H9 (cell line): ENCODE measurements around the gene INPP5E. TPM values are rescaled to one million over a fixed set of nuclear protein-coding genes. Genes with fewer than 3 reads are reported as not detected.

Experiments used
- DNase-seq: peaks from one replicate; pipeline ENCODE4 v3.0.0-alpha.2; 2017
- H2AFZ ChIP-seq: one replicate; pipeline ENCODE4 v1.6.1; 2013; ENCODE audit warnings: mild to moderate bottlenecking, low read length, control low read depth, moderate library complexity
- H2AK5ac ChIP-seq: 2 replicates; pipeline ENCODE4 v1.6.1; 2013; ENCODE audit warnings: low read length, control low read depth, mixed read lengths; ENCODE audit not compliant: insufficient read length
- H2BK120ac ChIP-seq: one replicate; pipeline ENCODE4 v1.6.1; 2013; ENCODE audit warnings: low read depth, mild to moderate bottlenecking, low read length, control low read depth, inconsistent platforms; ENCODE audit not compliant: poor library complexity, severe bottlenecking
- H2BK12ac ChIP-seq: 2 replicates; pipeline ENCODE4 v1.6.1; 2013; ENCODE audit warnings: low read length, control low read depth, mixed read lengths, low read depth; ENCODE audit not compliant: insufficient read length
- H2BK15ac ChIP-seq: 2 replicates; pipeline ENCODE4 v1.6.1; 2013; ENCODE audit warnings: low read depth, low read length, control low read depth
- H2BK20ac ChIP-seq: one replicate; pipeline ENCODE4 v1.6.1; 2013; ENCODE audit warnings: low read depth, mild to moderate bottlenecking, low read length, control low read depth, inconsistent platforms; ENCODE audit not compliant: poor library complexity, severe bottlenecking
- H2BK5ac ChIP-seq: 2 replicates; pipeline ENCODE4 v1.6.1; 2013; ENCODE audit warnings: low read length, control low read depth, mixed read lengths; ENCODE audit not compliant: insufficient read length
- H3K14ac ChIP-seq: 2 replicates; pipeline ENCODE4 v1.6.1; 2013; ENCODE audit warnings: low read length, control low read depth; ENCODE audit not compliant: insufficient read depth
- H3K18ac ChIP-seq: 2 replicates; pipeline ENCODE4 v1.6.1; 2013; ENCODE audit warnings: low read depth, mild to moderate bottlenecking, mixed read lengths, low read length, control low read depth; ENCODE audit not compliant: insufficient read length
- H3K23ac ChIP-seq: 2 replicates; pipeline ENCODE4 v1.6.1; 2013; ENCODE audit warnings: low read length, control low read depth, mixed read lengths, low read depth; ENCODE audit not compliant: insufficient read length
- H3K23me2 ChIP-seq: 2 replicates; pipeline ENCODE4 v1.6.1; 2013; ENCODE audit warnings: low read depth, mild to moderate bottlenecking, mixed read lengths, low read length, control low read depth; ENCODE audit not compliant: insufficient read length, poor library complexity, severe bottlenecking
- H3K27ac ChIP-seq: 2 replicates; pipeline ENCODE4 v1.5.1; 2013; ENCODE audit warnings: low read length, control low read depth, mixed read lengths, low read depth; ENCODE audit not compliant: insufficient read length
- H3K27me3 ChIP-seq: 2 replicates; pipeline ENCODE4 v1.6.1; 2013; ENCODE audit warnings: low read length, control low read depth, inconsistent platforms; ENCODE audit not compliant: insufficient read depth
- H3K4ac ChIP-seq: 2 replicates; pipeline ENCODE4 v1.6.1; 2013; ENCODE audit warnings: low read depth, mild to moderate bottlenecking, control low read depth, inconsistent platforms, low read length, moderate library complexity
- H3K4me1 ChIP-seq: 2 replicates; pipeline ENCODE4 v1.6.1; 2013; ENCODE audit warnings: low read length, control low read depth, inconsistent platforms; ENCODE audit not compliant: insufficient read depth
- H3K4me2 ChIP-seq: 2 replicates; pipeline ENCODE4 v1.6.1; 2013; ENCODE audit warnings: low read length, control low read depth, mixed read lengths; ENCODE audit not compliant: insufficient read length, insufficient read depth
- H3K56ac ChIP-seq: 2 replicates; pipeline ENCODE4 v1.6.1; 2013; ENCODE audit warnings: low read depth, mild to moderate bottlenecking, mixed read lengths, low read length, control low read depth; ENCODE audit not compliant: insufficient read length
- H3K79me1 ChIP-seq: 2 replicates; pipeline ENCODE4 v1.6.1; 2013; ENCODE audit warnings: low read depth, mild to moderate bottlenecking, moderate library complexity, low read length, control low read depth, inconsistent platforms; ENCODE audit not compliant: insufficient read depth, poor library complexity, severe bottlenecking
- H3K79me2 ChIP-seq: 2 replicates; pipeline ENCODE4 v1.6.1; 2013; ENCODE audit warnings: low read length, control low read depth, inconsistent platforms; ENCODE audit not compliant: insufficient read depth
- H3K9ac ChIP-seq: 2 replicates; pipeline ENCODE4 v1.6.1; 2013; ENCODE audit warnings: low read length, control low read depth, mixed read lengths; ENCODE audit not compliant: insufficient read length; ENCODE audit errors: extremely low read depth
- H3K9me3 ChIP-seq: one replicate; pipeline ENCODE4 v1.6.1; 2013; ENCODE audit warnings: low read depth, low read length, inconsistent platforms; ENCODE audit not compliant: control insufficient read depth
- H3T11ph ChIP-seq: one replicate; pipeline ENCODE4 v1.6.1; 2013; ENCODE audit warnings: mild to moderate bottlenecking, low read length, control low read depth, inconsistent platforms
- H4K20me1 ChIP-seq: one replicate; pipeline ENCODE4 v1.6.1; 2013; ENCODE audit not compliant: control insufficient read depth, insufficient read length, insufficient read depth
- H4K5ac ChIP-seq: 2 replicates; pipeline ENCODE4 v1.6.1; 2013; ENCODE audit warnings: low read depth, mild to moderate bottlenecking, mixed read lengths, low read length, control low read depth; ENCODE audit not compliant: insufficient read length
- H4K8ac ChIP-seq: replicated peaks from 2 replicates; pipeline ENCODE4 v1.6.1; 2013; ENCODE audit warnings: low read length, control low read depth, mixed read lengths, low read depth; ENCODE audit not compliant: insufficient read length
- H4K91ac ChIP-seq: 2 replicates; pipeline ENCODE4 v1.6.1; 2013; ENCODE audit warnings: low read depth, mild to moderate bottlenecking, moderate library complexity, mixed read lengths, low read length, control low read depth; ENCODE audit not compliant: insufficient read length
- H3K27ac Mint-ChIP-seq, 3 experiments: 2 replicates in 2 of 3; 3 replicates in 1 of 3; pipeline ENCODE4 v1.8.0; 2020 to 2021; ENCODE audit warnings: mixed read lengths in 3 of 3, mild to moderate bottlenecking in 1 of 3, moderate library complexity in 1 of 3
- H3K27me3 Mint-ChIP-seq: 2 replicates; pipeline ENCODE4 v1.8.0; 2021; ENCODE audit warnings: low read depth, mild to moderate bottlenecking, moderate library complexity, mixed read lengths
- H3K36me3 Mint-ChIP-seq, 3 experiments: 2 replicates in 2 of 3; 3 replicates in 1 of 3; pipeline ENCODE4 v1.8.0; 2020 to 2021; ENCODE audit warnings: low read depth in 3 of 3, mixed read lengths in 3 of 3; ENCODE audit not compliant: insufficient read depth in 1 of 3
- H3K4me1 Mint-ChIP-seq, 2 experiments: 2 replicates each; pipeline ENCODE4 v1.8.0; 2020; ENCODE audit warnings: mixed read lengths in 2 of 2
- H3K4me3 Mint-ChIP-seq, 2 experiments: 2 replicates in 1 of 2; 3 replicates in 1 of 2; pipeline ENCODE4 v1.8.0; 2020 to 2021; ENCODE audit warnings: mild to moderate bottlenecking in 2 of 2, mixed read lengths in 2 of 2, moderate library complexity in 1 of 2
- H3K9me3 Mint-ChIP-seq, 2 experiments: 2 replicates in 1 of 2; 3 replicates in 1 of 2; pipeline ENCODE4 v1.8.0; 2020; ENCODE audit warnings: mild to moderate bottlenecking in 2 of 2, mixed read lengths in 2 of 2, moderate library complexity in 1 of 2
- WGBS: extraction: QIAGEN DNeasy Blood & Tissue Kit; methylation state at CpG from one replicate; pipeline ENCODE4 v1.1.7; 2013; ENCODE audit warnings: missing lambda C conversion rate, low lambda C conversion rate, mixed read lengths; ENCODE audit not compliant: insufficient read length; ENCODE audit errors: extremely low coverage; 5-methylcytosine and 5-hydroxymethylcytosine counted together
- total RNA-seq: library from RNA; stranded (reverse); gene quantifications from 2 replicates; pipeline ENCODE4 v1.2.1, GENCODE V29; 2021
- TF ChIP-seq, protein P1 (sequence below): fragments of 200-600 bp; sonication (generic); conservative IDR thresholded peaks from 3 replicates; pipeline ENCODE4 v1.8.0; 2021; ENCODE audit warnings: antibody characterized with exemption, mild to moderate bottlenecking

The INPP5E gene
- total RNA-seq, 1 experiment from 2014 or later = 21.0 TPM

DNA sequence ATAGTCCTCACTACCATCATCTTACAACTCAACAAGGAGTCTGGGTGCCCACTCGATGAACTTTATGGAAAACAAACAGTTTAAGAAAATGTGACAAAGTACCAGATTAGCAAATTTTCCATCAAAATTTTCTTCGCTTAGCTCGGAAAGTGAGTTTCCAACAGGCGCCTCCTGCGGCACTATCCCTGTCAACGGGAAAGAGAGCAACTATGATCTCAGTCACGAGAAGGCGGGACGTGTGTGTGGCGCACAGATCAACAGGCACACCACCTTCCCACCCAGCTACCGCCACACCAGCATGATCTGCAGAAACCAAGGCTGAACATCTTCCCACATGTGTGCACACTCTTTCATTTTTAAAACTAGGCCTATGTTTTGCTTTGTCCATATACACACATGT is 13.7 kb upstream of the INPP5E start:
- no CpG with 5 or more reads among the region's 11 CpGs for WGBS
- Mint-ChIP-seq H3K27ac (peak overlapping the region in 2 of 3 experiments; percentile 13 to 53; a peak in 2 of 7 replicates), H3K4me3 (no peak overlapping the region)

More for the DNA sequence above, 13.7 kb upstream of the INPP5E start:
- Histone ChIP-seq H3K79me2 (no peaks in the 10 kb centered on the region), H3K4ac (no peak overlapping the region), H4K91ac (no peak overlapping the region), H2AFZ (no peak overlapping the region), H4K20me1 (no peaks in the 10 kb centered on the region), H3K23ac (no peak overlapping the region), H2BK20ac (no peak overlapping the region), H3K56ac (no peak overlapping the region), H3K9me3 (no peaks in the 10 kb centered on the region), H2BK15ac (no peak overlapping the region), H3K9ac (no peak overlapping the region), H3K18ac (no peak overlapping the region), H2BK12ac (no peak overlapping the region), H2AK5ac (no peak overlapping the region), H2BK120ac (no peak overlapping the region), H3K23me2 (no peaks in the 10 kb centered on the region), H4K8ac (no peak overlapping the region), H2BK5ac (no peak overlapping the region), H3K4me2 (no peak overlapping the region), H3K4me1 (no peaks in the 10 kb centered on the region), H3K27ac (no peak overlapping the region), H3K14ac (no peak overlapping the region), H3K79me1 (no peaks in the 10 kb centered on the region), H4K5ac (no peak overlapping the region), H3K27me3 (no peaks in the 10 kb centered on the region), H3T11ph (no peak overlapping the region)
- TF ChIP-seq, protein P1, sequence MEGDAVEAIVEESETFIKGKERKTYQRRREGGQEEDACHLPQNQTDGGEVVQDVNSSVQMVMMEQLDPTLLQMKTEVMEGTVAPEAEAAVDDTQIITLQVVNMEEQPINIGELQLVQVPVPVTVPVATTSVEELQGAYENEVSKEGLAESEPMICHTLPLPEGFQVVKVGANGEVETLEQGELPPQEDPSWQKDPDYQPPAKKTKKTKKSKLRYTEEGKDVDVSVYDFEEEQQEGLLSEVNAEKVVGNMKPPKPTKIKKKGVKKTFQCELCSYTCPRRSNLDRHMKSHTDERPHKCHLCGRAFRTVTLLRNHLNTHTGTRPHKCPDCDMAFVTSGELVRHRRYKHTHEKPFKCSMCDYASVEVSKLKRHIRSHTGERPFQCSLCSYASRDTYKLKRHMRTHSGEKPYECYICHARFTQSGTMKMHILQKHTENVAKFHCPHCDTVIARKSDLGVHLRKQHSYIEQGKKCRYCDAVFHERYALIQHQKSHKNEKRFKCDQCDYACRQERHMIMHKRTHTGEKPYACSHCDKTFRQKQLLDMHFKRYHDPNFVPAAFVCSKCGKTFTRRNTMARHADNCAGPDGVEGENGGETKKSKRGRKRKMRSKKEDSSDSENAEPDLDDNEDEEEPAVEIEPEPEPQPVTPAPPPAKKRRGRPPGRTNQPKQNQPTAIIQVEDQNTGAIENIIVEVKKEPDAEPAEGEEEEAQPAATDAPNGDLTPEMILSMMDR = no peak
- Mint-ChIP-seq H3K9me3 (no peaks in the 10 kb centered on the region), H3K36me3 (peaks cover 48 to 87% (median 81%) of the 10 kb centered on the region in 3 experiments; a peak in 6 of 7 replicates), H3K27me3 (no peaks in the 10 kb centered on the region), H3K4me1 (no peaks in the 10 kb centered on the region)
- no peak for DNase-seq
